Measurements from ENCODE around the gene VMA21.

Gene VMA21

GRCh38 chrX:151384807-151385206 lies 12.2 kb upstream of the VMA21 start:
- no peak for DNase-seq (ENCODE audit: low spot score)
- Histone ChIP-seq H3K4me3 (no peak overlapping the region), H3K27ac (no peak overlapping the region)
- no peak for TF ChIP-seq CTCF (IDR thresholded peaks at IDR 0.05)

- TF ChIP-seq CTCF (IDR thresholded peaks at IDR 0.05) = no peak
Measured at GRCh38 chrX:151386838-151387459, 10.1 kb upstream of the VMA21 start.

GRCh38 chrX:151391722-151392121 lies 5.3 kb upstream of the VMA21 start:
- Histone ChIP-seq H3K27ac (no peak overlapping the region), H3K4me3 (no peak overlapping the region)
- DNase-seq (ENCODE audit: low spot score) = no peak
- TF ChIP-seq CTCF (IDR thresholded peaks at IDR 0.05) = no peak

More at GRCh38 chrX:151386838-151387459, 10.1 kb upstream of the VMA21 start:
- Histone ChIP-seq H3K4me3 (no peak overlapping the region), H3K27ac (no peak overlapping the region)
- DNase-seq (ENCODE audit: low spot score) = no peak

GRCh38 chrX:151393514-151393913 lies 3.5 kb upstream of the VMA21 start:
- no peak for TF ChIP-seq CTCF (IDR thresholded peaks at IDR 0.05)
- Histone ChIP-seq H3K4me3 (no peak overlapping the region), H3K27ac (no peak overlapping the region)
- DNase-seq (ENCODE audit: low spot score) = no peak

GRCh38 chrX:151396042-151396824 lies 773 bp upstream of the VMA21 start:
- peak overlapping the region; percentile 84 to 90 for H3K27ac ChIP-seq
- no peak for TF ChIP-seq CTCF (IDR thresholded peaks at IDR 0.05)
- peak overlapping the region; percentile 79 for H3K4me3 ChIP-seq
- DNase-seq (ENCODE audit: low spot score) = no peak

GRCh38 chrX:151397741-151398070 lies 700 bp downstream of the VMA21 start:
- H3K27ac ChIP-seq = peak overlapping the region in 1 of 2 donors; percentile 84
- H3K4me3 ChIP-seq = peak overlapping the region; percentile 79
- TF ChIP-seq CTCF (IDR thresholded peaks at IDR 0.05) = no peak
- no peak for DNase-seq (ENCODE audit: low spot score)

- H3K27ac ChIP-seq = no peak overlapping the region
- no peak overlapping the region for H3K4me3 ChIP-seq
- DNase-seq (ENCODE audit: low spot score) = no peak
- no peak for TF ChIP-seq CTCF (IDR thresholded peaks at IDR 0.05)
Measured at GRCh38 chrX:151398346-151398745, 1.3 kb downstream of the VMA21 start.

Measured in coronary artery (tissue), 2 donors.